Amniotic stem cell (primary cell): ENCODE measurements around the gene VSIG4.
A peak's percentile ranks its signal among the peaks of the same experiment; 100 is the strongest.

Experiments
- DNase-seq: peaks from one replicate; lab custom pipeline; 2025; lab: John Stamatoyannopoulos, UW

Gene VSIG4

DNA sequence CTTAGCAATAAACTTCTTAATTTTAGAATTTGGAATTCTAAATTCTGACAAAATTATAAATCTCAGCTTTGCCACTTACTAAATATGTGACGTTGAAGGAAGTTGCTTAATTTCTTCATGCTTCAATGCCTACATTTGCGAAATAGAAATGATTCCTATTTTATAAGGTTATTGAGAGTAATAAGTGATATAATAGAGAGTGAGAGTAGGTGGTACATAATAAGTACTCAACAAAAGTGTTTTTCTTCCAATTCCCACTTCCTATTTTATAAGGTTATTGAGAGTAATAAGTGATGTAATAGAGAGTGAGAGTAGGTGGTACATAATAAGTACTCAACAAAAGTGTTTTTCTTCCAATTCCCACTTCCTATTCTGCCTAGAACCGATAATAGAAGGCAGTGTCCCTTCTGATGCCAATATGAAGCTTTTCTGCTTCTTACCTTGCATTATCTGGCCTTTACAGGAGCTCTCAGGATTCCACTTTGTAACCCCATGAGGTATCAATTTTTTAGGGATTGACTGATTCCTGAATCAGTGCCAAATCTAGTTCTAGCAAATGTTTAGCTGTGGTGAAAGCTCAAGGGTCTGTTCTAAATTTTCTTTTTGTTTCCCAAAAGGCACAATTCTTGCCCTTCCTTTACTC lies 31.4 kb downstream of the VSIG4 start:
- DNase-seq, result no peak

DNA sequence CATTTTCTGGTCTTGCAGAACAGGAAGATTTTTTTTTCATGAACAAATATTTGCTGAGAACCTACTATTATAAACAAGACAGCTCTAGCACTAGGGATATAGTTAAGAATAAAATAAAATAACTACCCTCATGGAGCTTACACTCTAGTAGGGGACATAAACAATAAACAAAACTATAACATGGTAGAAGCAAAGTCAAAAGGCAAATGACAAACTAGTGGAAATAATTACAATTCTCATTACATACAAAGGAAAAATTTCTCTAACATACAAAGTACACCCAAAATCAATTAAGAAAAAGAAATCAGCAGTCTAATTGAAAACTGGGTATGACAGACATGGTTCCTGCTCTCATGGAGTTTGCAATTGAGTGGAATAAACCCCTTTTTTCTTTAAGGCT lies 32.0 kb downstream of the VSIG4 start:
- no peak for DNase-seq

DNA sequence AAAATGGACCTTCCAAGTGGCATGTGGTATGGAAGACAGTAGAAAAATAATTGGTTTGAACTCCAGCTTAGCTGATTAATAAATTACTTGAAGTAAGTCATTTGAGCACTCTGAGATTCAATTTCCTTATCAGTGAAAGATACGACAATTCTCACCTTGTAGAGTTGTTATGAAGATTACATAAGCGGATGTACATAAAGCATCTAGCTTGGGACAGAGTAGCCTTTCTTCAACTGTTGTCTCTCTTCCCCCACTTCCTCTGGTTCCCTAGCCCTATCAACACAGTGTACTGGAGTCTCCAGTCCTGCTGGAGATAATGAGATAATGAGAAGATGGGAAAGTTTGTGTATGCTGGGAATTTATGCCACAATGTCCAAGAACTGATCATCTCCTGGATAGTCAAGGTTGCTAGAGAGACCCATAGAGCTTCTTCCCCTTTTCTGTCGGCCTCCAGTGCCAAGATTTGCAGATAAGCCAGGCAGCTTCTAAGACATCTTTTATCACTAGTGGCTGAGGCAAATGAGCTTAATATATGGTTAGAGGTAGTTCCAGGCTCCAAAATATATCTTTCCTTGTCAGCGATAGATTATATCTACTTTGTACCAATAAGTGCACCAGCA lies 33.9 kb downstream of the VSIG4 start:
- no peak for DNase-seq

DNA sequence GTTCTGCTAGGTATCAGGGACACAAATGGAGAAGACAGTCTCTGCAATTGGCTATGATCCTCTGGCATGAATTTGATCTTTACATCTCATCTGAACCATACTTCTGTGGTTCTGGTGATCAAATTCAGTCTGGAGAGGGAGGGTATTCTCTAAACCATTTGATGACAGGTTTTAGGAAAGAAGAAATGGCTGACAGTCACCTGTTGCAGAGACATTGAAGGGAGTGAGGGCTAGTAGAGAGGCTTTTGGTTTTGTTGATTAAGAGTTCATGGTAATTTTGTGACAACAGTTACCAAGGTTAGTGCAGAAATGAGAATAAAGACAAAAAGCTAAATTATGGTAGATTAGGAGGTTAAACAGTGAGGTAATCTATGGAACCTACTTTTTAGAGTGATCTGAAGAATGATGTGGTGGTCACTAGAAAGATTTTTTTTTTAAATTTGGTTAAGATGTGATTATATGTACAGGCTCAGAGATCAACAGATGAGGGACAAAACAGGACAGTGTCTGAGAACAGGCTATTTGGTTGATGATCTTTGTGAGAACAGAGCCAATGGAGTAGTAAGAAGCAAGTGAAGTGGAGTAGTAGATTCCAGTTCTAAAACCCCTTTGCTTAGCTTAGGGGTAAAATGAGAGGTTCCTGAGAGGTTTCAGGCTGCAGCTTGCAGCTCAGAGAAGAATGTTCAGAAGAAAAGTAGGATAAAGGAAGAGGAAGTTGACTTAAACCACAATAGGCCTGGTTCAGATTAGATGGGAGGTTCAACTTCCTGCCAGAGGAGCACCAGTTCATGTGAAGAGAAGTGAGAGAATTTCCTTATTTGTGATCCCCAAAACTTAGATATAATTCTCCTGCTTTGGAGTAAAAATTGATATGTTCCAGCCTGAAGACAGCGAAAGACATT lies 34.7 kb downstream of the VSIG4 start:
- DNase-seq, result no peak

DNA sequence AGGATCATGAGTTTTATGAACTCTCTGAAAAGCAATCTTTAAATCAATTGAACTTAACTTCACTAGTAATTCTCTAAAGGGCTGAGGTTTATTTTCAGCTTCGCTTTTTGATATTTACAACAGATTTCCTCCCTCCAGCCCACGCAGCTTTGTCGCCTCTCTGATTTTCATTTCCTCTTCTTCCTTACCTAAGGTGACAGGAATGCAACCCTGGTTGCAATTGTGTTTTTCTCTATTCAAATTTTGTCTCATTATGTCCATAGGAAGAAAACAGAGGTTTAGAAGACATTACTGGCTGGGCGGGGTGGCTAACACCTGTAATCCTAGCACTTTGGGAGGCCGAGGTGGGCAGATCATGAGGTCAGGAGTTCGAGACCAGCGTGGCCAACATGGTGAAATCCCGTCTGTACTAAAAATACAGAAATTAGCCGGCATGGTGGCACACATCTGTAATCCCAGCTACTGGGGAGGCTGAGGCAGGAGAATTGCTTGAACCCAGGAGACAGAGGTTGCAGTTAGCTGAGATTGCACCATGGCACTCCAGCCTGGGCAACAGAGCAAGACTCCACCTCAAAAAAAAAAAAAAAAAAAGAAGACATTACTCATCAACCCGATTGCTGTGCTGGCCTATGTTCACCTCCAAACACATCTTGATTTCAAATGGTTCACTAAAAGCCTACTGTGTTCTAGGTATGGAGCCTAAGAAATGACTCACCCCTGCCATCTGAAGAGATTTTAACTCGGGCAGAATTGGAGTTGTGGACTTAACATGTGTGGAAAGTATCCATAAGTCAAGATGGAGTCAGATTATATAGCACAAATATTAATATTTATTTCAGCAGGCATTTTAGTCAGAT lies 36.8 kb downstream of the VSIG4 start:
- no peak for DNase-seq

DNA sequence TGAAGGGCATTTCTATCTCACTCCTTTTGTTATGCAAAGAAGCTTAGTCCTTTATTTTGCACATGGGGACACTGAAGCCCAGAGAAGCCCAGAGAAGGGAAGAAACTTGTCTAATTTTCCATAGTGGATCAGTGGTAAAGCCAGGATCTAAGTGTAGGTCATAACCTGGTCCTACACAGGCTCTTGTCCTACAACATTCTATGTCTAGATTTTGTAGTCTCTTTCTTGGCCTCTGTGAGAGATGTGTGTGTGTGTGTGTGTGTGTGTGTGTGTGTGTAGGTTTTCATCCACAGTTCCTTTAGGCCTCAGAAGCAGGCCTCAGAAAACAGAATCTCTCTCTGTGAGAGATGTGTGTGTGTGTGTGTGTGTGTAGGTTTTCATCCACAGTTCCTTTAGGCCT lies 38.3 kb downstream of the VSIG4 start:
- DNase-seq, result no peak

DNA sequence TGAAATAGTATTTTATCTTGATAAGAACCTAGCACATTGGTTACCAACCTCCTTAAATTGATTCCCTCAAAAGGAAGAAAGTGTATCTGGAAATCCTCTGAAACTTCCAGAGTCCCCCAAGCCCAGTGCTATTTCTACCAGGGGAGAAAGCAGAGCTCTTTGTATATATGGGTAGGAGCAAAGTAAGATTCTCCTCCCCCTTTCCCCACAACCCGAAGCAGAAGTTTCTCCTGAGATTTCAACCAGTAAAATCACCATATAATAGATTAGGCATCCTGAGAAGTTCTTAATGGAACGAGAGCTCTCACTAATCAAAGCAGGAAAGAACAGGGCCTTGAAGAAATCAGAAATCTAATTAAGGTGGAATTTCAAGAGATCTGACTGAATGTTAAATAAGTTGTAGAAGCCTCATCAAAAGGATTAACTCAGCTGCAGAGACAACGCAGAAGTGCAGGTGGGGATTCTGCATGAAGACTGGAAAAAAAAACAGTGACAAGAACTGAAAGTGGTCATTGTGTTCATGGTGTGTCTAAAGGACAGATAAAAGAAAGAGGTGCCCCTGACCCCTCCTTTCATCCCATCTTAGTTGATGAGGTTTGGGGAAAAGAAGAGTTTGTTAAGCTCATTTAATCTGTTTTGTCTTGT lies 39.1 kb downstream of the VSIG4 start:
- no peak for DNase-seq

DNA sequence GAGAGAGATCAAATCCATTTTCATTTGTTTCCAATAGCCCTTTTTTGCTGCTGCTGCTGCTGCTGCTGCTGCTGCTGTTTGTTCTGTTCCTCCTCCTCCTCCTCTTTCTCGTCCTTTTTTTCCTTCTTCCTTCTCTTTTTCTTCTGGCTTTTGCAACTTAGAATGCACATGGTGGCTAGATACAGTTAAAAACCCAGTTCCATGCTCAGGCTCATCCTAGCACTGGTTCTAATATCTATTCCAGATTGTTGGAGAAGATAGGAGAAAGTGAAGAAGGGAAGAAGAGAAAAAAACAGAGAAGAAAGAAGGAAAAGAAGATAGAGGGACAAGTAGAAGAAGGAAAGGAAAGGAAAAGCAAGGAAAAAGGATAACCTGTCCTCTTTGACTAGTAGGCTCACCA lies 39.7 kb downstream of the VSIG4 start:
- DNase-seq, result no peak

DNA sequence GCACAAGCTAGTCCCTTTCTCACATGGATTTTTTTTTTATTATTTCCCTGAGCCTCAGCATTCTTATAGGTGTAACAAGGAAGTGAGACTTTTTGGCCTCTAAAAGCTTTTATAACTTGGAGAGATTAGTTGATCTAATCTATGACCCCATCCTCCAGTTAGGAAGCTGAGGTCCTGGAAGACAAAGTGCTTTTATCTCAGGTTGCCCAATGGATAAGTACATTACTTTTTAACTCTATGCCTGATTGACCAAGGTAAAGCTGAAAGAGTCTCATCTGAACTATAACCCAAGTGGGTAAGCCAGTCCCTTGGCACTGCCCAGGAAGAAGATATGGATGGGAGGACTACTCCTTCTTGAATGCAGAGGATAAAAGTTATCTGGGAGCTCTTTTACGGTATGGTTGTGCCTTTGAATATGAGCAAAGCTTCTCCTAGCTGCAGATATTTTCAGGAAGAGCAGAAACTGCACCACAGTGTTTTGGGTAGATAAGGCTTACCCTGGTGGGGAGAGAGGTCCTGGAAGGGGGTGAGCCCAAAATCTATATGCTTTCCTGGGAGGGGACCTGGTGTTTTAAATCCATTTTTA lies 40.2 kb downstream of the VSIG4 start:
- no peak for DNase-seq

DNA sequence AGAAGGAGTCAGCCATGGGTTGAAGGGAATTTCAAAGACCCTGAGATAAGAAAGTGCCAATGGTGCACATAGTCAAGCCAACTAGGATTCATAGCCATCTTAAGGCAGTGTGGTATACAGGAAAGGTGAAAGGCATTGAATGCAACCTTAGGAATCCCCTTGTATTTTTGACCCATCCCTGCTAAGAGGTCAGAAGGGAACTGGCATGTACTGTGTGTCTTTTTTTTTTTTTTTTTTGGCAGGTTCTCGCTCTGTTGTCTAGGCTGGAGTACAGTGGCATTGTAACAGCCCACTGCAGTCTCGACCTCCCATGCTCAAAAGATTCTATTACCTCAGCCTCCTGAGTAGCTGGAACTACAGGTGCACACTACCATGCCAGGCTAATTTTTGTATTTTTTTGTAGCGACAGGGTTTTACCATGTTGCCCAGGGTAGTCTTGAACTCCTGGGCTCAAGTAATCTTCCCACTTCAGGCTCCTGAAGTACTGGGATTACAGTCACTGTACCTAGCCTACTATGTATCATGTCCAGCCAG lies 40.8 kb downstream of the VSIG4 start:
- no peak for DNase-seq

DNA sequence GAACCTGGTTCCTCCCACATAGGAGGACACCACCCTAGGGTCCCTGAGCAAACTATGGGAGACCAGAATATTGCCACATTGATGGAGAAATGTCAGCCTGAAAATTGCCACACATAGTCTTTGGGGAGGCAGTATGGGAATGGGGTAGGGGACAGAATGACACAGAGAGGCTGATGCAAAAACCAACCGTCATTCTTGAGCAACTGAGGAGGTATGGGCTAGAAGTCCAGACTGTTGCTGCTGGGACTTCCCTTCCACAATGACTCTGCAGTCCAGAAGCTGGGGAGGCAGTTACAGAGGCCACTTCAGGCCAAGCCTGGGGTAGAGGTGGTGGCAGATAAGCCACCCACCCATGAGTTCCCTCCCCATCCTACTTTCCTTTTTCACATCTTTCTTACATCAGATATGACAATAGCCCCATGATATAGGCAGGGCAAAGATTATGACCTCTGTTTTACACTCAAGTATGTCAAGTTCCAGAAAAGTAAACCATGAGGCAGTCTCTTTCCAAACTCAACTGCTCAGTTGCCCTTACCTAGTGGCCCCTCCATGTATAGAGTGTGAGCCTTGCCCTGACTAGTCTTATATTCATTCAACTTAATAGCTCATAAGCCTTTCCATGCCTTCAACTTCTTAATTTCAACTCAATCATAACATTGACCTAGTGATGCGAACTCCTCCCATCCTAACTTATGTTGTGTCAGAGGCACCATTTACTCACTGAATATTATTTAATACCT lies 41.7 kb downstream of the VSIG4 start:
- no peak for DNase-seq

DNA sequence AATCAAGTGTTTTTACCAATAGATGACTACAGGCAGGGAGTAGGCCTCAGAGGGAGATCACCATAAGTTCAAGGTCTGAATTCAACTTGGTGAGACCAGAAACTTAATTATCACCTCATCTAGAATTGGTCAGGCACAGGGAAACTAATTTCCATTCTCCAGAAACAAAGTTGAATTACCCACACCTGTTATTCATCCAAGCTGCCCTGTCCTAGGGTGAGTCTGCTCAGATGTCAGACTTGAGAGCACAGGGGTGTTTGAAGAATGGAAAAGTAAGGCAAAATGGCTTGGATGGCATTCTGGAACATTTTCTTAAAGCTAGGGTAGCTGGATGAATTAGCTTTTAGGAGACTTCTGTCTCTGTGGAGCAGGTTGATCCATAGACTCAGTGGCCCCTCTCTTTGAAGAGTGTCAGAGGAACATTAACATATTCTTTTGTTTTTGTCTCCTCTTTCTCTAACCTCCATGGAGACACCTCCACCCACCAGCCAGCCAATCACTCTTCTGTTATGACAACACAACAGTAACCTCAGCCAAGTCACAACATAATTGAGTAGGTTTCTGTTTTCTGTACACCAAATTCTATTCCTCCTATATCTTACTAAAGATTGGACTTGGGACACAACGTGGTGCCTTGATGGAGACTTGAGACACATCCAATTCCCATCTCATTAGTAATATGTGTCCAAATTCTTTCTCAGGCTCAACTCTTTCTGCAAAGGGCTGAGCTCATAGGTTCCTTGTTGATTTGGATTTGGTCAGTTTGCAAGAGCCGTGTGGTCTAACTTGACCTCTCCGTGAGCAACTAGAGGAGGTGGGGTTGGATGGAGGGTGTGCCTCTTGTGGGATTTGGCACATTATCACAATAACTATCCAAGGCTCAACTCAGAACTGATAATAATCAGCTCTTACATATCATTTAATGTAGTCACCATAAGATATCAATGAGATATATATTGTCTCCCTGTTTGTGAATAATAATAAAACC lies 45.1 kb downstream of the VSIG4 start:
- DNase-seq, result no peak

DNA sequence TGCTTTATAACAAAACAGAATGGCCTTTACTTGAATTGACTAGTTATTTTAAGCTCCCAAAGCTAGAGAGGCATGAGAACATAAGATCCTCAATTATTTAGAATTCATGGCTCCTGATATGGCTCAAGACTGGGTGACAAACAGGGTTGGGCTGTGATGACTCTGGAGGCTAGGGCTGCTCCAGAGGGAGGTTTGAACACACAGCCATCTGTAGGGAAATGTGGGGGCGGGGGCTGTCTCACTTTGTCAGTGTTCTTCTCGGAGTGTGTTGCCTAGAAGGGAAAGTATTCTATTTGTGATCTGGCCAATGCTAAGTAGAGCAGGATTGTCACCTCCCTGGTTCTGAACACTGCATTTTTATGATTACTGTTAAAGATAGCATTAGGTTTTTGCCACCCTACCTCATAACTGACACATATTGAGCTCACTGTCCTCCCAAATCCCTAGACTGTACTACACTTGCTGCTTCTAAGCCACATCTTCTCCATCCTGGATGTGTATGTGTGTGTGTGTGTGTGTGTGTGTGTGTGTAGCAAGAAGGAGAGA lies 45.9 kb downstream of the VSIG4 start:
- no peak for DNase-seq

DNA sequence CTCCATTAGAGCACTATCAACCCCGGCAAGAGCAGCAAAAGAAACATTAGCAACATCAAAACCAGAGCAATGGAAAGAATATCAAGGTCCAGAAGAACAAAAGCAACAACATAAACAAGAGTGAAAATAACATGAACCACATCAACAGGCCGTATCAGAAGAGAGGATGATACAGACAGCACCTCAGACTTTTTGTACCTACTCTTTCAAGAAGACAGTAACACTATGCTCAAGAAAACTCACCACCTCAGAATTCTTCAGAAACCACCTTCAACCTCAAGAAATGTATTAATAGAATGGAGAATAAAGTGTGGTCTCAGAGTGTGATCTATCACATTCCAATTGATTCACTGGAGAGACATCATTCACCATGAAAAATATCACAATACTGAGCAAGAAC lies 46.5 kb downstream of the VSIG4 start:
- no peak for DNase-seq

DNA sequence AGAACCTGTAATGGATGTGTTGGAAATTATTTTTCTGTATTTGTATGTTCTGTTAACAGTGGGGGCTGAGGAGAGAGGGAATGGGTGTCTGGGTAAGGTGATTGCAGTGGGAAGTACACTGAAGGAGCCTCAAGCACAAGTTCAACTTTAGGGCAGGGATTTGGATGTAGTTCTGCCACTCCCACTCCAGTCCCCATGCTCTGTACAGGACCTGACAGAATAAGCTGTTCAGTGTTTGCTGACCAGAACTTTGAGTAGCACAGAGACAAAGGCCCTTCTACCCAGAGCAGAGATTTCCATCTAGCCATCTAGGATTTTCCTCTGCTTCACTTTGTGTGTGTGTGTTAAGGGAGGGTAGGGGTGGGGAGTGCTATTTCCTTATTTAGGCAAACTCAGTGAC lies 49.2 kb downstream of the VSIG4 start:
- DNase-seq, result no peak

DNA sequence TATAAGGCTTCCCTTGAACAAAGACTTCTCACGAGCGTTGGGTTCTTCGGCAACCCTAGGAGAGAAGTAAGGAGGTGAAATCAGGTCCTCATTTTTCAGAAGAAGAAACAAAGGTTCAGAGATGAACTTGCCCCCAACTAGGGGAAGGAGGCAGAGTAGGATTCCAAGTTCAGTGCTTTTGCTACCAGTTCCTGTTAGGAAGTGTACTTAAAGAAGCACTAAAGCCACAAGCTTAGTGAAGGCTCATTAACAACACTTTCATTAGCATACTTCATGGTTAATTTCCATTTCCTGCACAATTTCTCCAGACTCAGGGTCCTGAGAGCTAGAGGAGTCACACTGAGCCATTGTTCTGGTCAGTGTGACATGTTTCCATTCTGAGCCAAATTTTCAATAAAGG lies 52.1 kb downstream of the VSIG4 start:
- DNase-seq, result no peak

DNA sequence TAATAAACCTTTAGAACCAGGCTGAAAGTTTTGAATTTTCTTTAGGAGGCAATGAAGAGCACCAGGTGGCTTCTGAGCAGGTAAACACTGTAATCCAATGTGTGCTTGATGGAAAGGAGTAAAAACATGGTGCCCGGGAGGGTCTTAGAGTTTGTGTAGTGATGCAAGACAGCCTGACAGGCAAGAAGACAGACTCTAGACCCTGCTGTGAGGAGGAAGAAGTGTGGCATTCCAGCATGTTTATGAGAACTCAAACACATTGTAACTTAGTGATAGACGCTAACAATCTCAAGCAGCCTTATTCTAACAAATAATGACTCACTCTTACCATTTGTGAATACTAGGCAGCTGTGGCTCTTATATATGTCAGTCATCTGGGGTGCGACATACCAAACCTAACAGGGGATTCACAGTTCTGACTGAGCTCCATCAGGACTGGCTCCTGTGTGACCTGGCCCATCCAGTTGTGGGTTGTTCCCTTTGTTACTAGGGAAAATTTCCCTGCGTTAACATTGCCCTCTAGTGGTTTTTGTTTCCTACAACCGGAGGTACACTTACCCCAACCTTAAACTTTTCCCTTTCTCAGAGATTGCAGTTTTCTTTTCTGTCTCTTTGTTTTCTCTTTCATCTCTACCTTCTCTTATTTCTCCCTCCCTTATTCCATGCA lies 53.8 kb downstream of the VSIG4 start:
- DNase-seq, result peak; percentile 31

DNA sequence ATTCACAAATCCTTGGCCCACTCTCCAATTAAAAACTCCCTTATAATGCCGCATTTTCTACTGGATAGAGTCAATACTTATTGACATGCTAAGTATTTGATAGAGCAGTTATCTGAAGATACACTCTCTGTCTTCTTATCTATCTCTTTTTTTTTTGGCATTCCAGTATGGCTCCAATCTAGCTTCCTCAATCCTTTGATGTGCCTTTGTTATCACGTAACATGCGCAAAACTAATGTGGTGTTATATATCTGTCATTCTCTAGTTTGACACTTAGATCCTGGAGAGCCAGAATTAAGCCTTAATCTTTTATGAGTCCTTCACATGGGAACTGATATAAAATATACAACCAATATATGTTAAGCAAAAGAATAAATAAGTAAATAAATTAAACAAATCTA lies 54.7 kb downstream of the VSIG4 start:
- no peak for DNase-seq
